Measurements from ENCODE around the gene RALGAPB.
"Not testable (repeated sequence)": the region's sequence is repeated elsewhere in the genome, so short reads cannot be mapped to it uniquely, and the experiment has no call there.

RALGAPB gene

GRCh38 chr20:38429301-38429700 lies 43.3 kb upstream of the RALGAPB start:
- DNase-seq: no peak
- peaks cover 0 to 23% (median 14%) of the 10 kb centered on the region in 4 experiments for H3K4me1 ChIP-seq (ENCODE audit: control extremely low read depth in 1 of 4, control insufficient read depth in 4 of 4, insufficient read depth in 4 of 4, low read length in 3 of 4)
- POLR2A ChIA-PET: interaction anchor here (0.7 kb wide), 1 partner anchor 1235 kb away, joined by 3 read pairs; no protein-coding TSS in a partner anchor
- no peaks in the 10 kb centered on the region for H3K27me3 ChIP-seq (replicated peaks in 2 of 5; ENCODE audit: control insufficient read depth in 4 of 5, insufficient read depth in 5 of 5, low read length in 4 of 5)
- H3K4me3 ChIP-seq (ENCODE audit: control insufficient read depth in 1 of 7, extremely low read depth in 1 of 7, insufficient read depth in 4 of 7, low read depth in 2 of 7, low read length in 6 of 7): no peak overlapping the region
- H3K27ac ChIP-seq (ENCODE audit: insufficient read depth in 1 of 2, low read depth in 1 of 2, low read length in 2 of 2, poor library complexity in 1 of 2, severe bottlenecking in 2 of 2): no peak overlapping the region
- CTCF ChIA-PET: interaction anchor here (0.8 to 6.8 kb wide), 2 partner anchors 11 to 17 kb away, joined by 3 to 85 read pairs; no protein-coding TSS in a partner anchor
- peaks cover 0 to 12% (median 6%) of the 10 kb centered on the region in 5 experiments for H3K9me3 ChIP-seq (ENCODE audit: control extremely low read depth in 1 of 5, control insufficient read depth in 4 of 5, insufficient read depth in 2 of 5, low read depth in 1 of 5, low read length in 4 of 5)
- 100% methylated on average over 1 of the region's 3 CpGs for WGBS (ENCODE audit: insufficient coverage)
- peaks cover 33 to 95% (median 90%) of the 10 kb centered on the region in 4 experiments for H3K36me3 ChIP-seq (ENCODE audit: control insufficient read depth in 4 of 4, insufficient read depth in 4 of 4, low read length in 3 of 4)

DNA sequence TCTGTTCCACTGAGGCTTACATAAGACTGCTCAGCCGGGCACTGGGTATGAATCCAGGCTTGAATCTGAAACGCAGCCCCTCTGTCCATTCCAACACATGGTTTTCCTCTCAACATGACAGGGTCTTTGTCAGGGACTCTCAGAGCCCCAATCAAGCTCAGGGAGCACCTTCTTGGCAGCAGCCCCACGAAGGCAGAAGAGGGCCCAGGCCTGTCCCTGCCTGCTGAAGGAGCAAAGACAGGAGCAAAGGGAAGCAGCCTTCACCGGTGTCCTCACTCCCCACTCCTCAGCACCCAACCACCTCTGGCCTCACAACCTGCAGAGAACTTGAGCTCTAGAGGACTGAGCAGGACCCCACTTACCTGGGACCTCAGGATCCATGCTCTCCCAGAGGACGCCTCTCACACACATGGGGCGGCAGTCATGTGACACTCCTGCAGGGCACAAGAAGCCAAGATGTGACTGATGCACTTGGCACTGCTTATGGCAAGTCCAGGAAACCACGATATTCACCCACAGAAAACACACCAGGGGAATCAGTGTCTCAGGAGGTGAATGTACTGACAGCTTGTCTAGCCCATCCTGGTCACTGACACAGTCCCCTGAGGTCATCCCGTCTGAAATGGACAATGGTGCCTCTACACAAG lies 41.8 kb upstream of the RALGAPB start:
- peaks cover 27 to 81% (median 76%) of the 10 kb centered on the region in 4 experiments for H3K36me3 ChIP-seq (ENCODE audit: control insufficient read depth in 4 of 4, insufficient read depth in 4 of 4, low read length in 3 of 4)
- H3K27ac ChIP-seq (ENCODE audit: insufficient read depth in 1 of 2, low read depth in 1 of 2, low read length in 2 of 2, poor library complexity in 1 of 2, severe bottlenecking in 2 of 2): no peak overlapping the region
- peaks cover 0 to 28% (median 21%) of the 10 kb centered on the region in 4 experiments for H3K4me1 ChIP-seq (ENCODE audit: control extremely low read depth in 1 of 4, control insufficient read depth in 4 of 4, insufficient read depth in 4 of 4, low read length in 3 of 4)
- ChIA-PET POLR2A (no interaction called here), CTCF (interaction anchor here (6.8 kb wide), 1 partner anchor 16 kb away, joined by 85 read pairs; no protein-coding TSS in a partner anchor)
- H3K27me3 ChIP-seq (replicated peaks in 2 of 5; ENCODE audit: control insufficient read depth in 4 of 5, insufficient read depth in 5 of 5, low read length in 4 of 5): no peaks in the 10 kb centered on the region
- H3K4me3 ChIP-seq (ENCODE audit: control insufficient read depth in 1 of 7, extremely low read depth in 1 of 7, insufficient read depth in 4 of 7, low read depth in 2 of 7, low read length in 6 of 7): no peak overlapping the region
- WGBS (ENCODE audit: insufficient coverage): 89% methylated on average over 7 of the region's 8 CpGs
- no peak for DNase-seq
- peaks cover 0 to 12% (median 6%) of the 10 kb centered on the region in 5 experiments for H3K9me3 ChIP-seq (ENCODE audit: control extremely low read depth in 1 of 5, control insufficient read depth in 4 of 5, insufficient read depth in 2 of 5, low read depth in 1 of 5, low read length in 4 of 5)

DNA sequence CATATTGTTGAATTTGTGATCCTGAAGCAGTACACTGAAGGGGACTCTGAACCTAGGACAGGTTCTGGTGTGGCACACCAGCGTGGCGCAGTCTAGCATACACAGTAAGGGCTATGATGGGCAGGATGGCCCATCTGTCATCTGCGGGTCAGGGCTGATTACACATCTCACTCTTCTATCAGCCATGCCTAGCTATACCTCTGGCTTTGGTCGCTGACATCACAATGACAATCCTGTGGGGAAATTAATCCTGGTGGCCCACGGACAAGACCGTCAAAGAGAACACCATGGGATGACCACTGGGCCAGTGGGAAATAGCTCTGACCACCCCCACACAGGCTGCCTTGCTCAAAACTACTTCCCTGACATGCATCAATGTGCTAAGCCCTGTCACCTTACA lies 40.4 kb upstream of the RALGAPB start:
- Histone ChIP-seq H3K27me3 (replicated peaks in 2 of 5; ENCODE audit: control insufficient read depth in 4 of 5, insufficient read depth in 5 of 5, low read length in 4 of 5) (no peaks in the 10 kb centered on the region), H3K36me3 (ENCODE audit: control insufficient read depth in 4 of 4, insufficient read depth in 4 of 4, low read length in 3 of 4) (peaks cover 24 to 66% (median 61%) of the 10 kb centered on the region in 4 experiments), H3K27ac (ENCODE audit: insufficient read depth in 1 of 2, low read depth in 1 of 2, low read length in 2 of 2, poor library complexity in 1 of 2, severe bottlenecking in 2 of 2) (no peak overlapping the region), H3K4me1 (ENCODE audit: control extremely low read depth in 1 of 4, control insufficient read depth in 4 of 4, insufficient read depth in 4 of 4, low read length in 3 of 4) (peaks cover 0 to 28% (median 21%) of the 10 kb centered on the region in 4 experiments), H3K4me3 (ENCODE audit: control insufficient read depth in 1 of 7, extremely low read depth in 1 of 7, insufficient read depth in 4 of 7, low read depth in 2 of 7, low read length in 6 of 7) (peak overlapping the region in 2 of 7 experiments; percentile 0 to 96), H3K9me3 (ENCODE audit: control extremely low read depth in 1 of 5, control insufficient read depth in 4 of 5, insufficient read depth in 2 of 5, low read depth in 1 of 5, low read length in 4 of 5) (peaks cover 0 to 12% (median 6%) of the 10 kb centered on the region in 5 experiments)
- CTCF ChIA-PET: interaction anchor here (1.2 to 6.8 kb wide), 2 partner anchors 14 to 88 kb away, joined by 4 to 85 read pairs; no protein-coding TSS in a partner anchor
- WGBS (ENCODE audit: insufficient coverage): 100% methylated on average over 5 of the region's 6 CpGs
- POLR2A ChIA-PET: no interaction called here
- DNase-seq: no peak

- peak overlapping the region in 2 of 7 experiments; percentile 85 to 96 for H3K4me3 ChIP-seq (ENCODE audit: control insufficient read depth in 1 of 7, extremely low read depth in 1 of 7, insufficient read depth in 4 of 7, low read depth in 2 of 7, low read length in 6 of 7)
- H3K27me3 ChIP-seq (replicated peaks in 2 of 5; ENCODE audit: control insufficient read depth in 4 of 5, insufficient read depth in 5 of 5, low read length in 4 of 5); DNase-seq; H3K27ac ChIP-seq (ENCODE audit: insufficient read depth in 1 of 2, low read depth in 1 of 2, low read length in 2 of 2, poor library complexity in 1 of 2, severe bottlenecking in 2 of 2); POLR2A ChIA-PET: not testable (repeated sequence)
- peaks cover 0 to 12% (median 6%) of the 10 kb centered on the region in 5 experiments for H3K9me3 ChIP-seq (ENCODE audit: control extremely low read depth in 1 of 5, control insufficient read depth in 4 of 5, insufficient read depth in 2 of 5, low read depth in 1 of 5, low read length in 4 of 5)
- CTCF ChIA-PET: interaction anchor here (1.2 to 6.8 kb wide), 2 partner anchors 13 to 87 kb away, joined by 4 to 85 read pairs; no protein-coding TSS in a partner anchor
- peaks cover 0 to 28% (median 21%) of the 10 kb centered on the region in 4 experiments for H3K4me1 ChIP-seq (ENCODE audit: control extremely low read depth in 1 of 4, control insufficient read depth in 4 of 4, insufficient read depth in 4 of 4, low read length in 3 of 4)
- WGBS (ENCODE audit: insufficient coverage): 80% methylated on average over 1 of the region's 5 CpGs
- H3K36me3 ChIP-seq (ENCODE audit: control insufficient read depth in 4 of 4, insufficient read depth in 4 of 4, low read length in 3 of 4): peaks cover 23 to 60% (median 55%) of the 10 kb centered on the region in 4 experiments
These were observed 39.8 kb upstream of the RALGAPB start for GRCh38 chr20:38432870-38433269.

- H3K4me1 ChIP-seq (ENCODE audit: control extremely low read depth in 1 of 4, control insufficient read depth in 4 of 4, insufficient read depth in 4 of 4, low read length in 3 of 4): peaks cover 0 to 28% (median 21%) of the 10 kb centered on the region in 4 experiments
- CTCF ChIA-PET: interaction anchor here (0.6 to 6.8 kb wide), 8 partner anchors 9 to 1943 kb away, joined by 3 to 85 read pairs (median 5); partner anchors contain the start of gene RALGAPB
- no peaks in the 10 kb centered on the region for H3K27me3 ChIP-seq (replicated peaks in 2 of 5; ENCODE audit: control insufficient read depth in 4 of 5, insufficient read depth in 5 of 5, low read length in 4 of 5)
- H3K4me3 ChIP-seq (ENCODE audit: control insufficient read depth in 1 of 7, extremely low read depth in 1 of 7, insufficient read depth in 4 of 7, low read depth in 2 of 7, low read length in 6 of 7): peak overlapping the region in 5 of 7 experiments; percentile 75 to 96 (median 85)
- H3K9me3 ChIP-seq (ENCODE audit: control extremely low read depth in 1 of 5, control insufficient read depth in 4 of 5, insufficient read depth in 2 of 5, low read depth in 1 of 5, low read length in 4 of 5): peaks cover 0 to 12% (median 6%) of the 10 kb centered on the region in 5 experiments
- POLR2A ChIA-PET: interaction anchor here (2.2 kb wide), 1 partner anchor 14 kb away, joined by 19 read pairs; no protein-coding TSS in a partner anchor
- peaks cover 22 to 54% (median 50%) of the 10 kb centered on the region in 4 experiments for H3K36me3 ChIP-seq (ENCODE audit: control insufficient read depth in 4 of 4, insufficient read depth in 4 of 4, low read length in 3 of 4)
- WGBS (ENCODE audit: insufficient coverage): 94% methylated on average over 9 of the region's 9 CpGs
- peak overlapping the region in 1 of 2 experiments; percentile 87 for H3K27ac ChIP-seq (ENCODE audit: insufficient read depth in 1 of 2, low read depth in 1 of 2, low read length in 2 of 2, poor library complexity in 1 of 2, severe bottlenecking in 2 of 2)
- DNase-seq: no peak
These were observed 39.2 kb upstream of the RALGAPB start for GRCh38 chr20:38433304-38433972.

DNA sequence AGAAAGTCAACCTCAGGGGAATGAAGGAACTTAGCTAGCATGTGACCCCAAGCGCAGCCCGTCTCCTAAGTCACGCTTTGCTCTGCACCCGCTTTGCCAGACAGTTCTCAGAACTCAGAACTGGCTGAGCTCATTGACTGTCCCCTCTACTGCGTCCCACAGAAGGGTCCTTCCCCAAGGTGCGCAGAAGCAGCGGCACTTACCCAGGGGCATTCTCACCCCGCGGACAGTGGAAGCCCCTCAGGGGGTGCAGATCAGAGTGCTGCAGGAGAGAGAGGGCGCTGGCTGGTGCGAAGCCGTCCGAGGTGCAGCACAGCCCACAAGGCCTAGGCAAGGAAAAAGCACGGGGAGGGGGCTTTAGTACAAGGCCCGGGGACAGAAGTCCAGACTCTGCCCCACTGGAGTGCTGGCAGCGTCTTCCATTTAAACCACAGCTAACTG lies 38.3 kb upstream of the RALGAPB start:
- Histone ChIP-seq H3K4me3 (ENCODE audit: control insufficient read depth in 1 of 7, extremely low read depth in 1 of 7, insufficient read depth in 4 of 7, low read depth in 2 of 7, low read length in 6 of 7) (peak overlapping the region; percentile 74 to 96 (median 79)), H3K27ac (ENCODE audit: insufficient read depth in 1 of 2, low read depth in 1 of 2, low read length in 2 of 2, poor library complexity in 1 of 2, severe bottlenecking in 2 of 2) (peak overlapping the region; percentile 55 to 87), H3K4me1 (ENCODE audit: control extremely low read depth in 1 of 4, control insufficient read depth in 4 of 4, insufficient read depth in 4 of 4, low read length in 3 of 4) (peaks cover 0 to 28% (median 21%) of the 10 kb centered on the region in 4 experiments), H3K27me3 (replicated peaks in 2 of 5; ENCODE audit: control insufficient read depth in 4 of 5, insufficient read depth in 5 of 5, low read length in 4 of 5) (no peaks in the 10 kb centered on the region), H3K36me3 (ENCODE audit: control insufficient read depth in 4 of 4, insufficient read depth in 4 of 4, low read length in 3 of 4) (peaks cover 17 to 46% (median 41%) of the 10 kb centered on the region in 4 experiments), H3K9me3 (ENCODE audit: control extremely low read depth in 1 of 5, control insufficient read depth in 4 of 5, insufficient read depth in 2 of 5, low read depth in 1 of 5, low read length in 4 of 5) (peaks cover 0 to 12% (median 6%) of the 10 kb centered on the region in 5 experiments)
- ChIA-PET POLR2A (interaction anchor here (0.7 to 2.2 kb wide), 4 partner anchors 10 to 685 kb away, joined by 3 to 19 read pairs (median 4); no protein-coding TSS in a partner anchor), CTCF (interaction anchor here (0.6 to 6.8 kb wide), 8 partner anchors 10 to 1944 kb away, joined by 3 to 85 read pairs (median 5); partner anchors contain the start of gene RALGAPB)
- WGBS (ENCODE audit: insufficient coverage): 2% methylated on average over 9 of the region's 16 CpGs
- DNase-seq: peak; percentile 17 to 63 (median 55)

All from common myeloid progenitor, CD34-positive (primary cell).